Measurements from ENCODE around the gene PHACTR1. TPM values are rescaled to one million over a fixed set of nuclear protein-coding genes. Genes with fewer than 3 reads are reported as not detected.

Gene PHACTR1
- total and polyA plus RNA-seq, 12 donors = 0.77 to 16.0 (median 3.5) TPM

- intact Hi-C loops (cut with DNase I) = no loop called here
- Histone ChIP-seq H3K36me3 (replicated peaks in 1 of 2) (peaks cover 0 to 6% of the 10 kb centered on the region in 2 donors), H3K27ac (peak overlapping the region in 4 of 5 donors; percentile 85 to 93 (median 88)), H3K4me3 (peak overlapping the region; percentile 52 to 99 (median 79)), H3K9me3 (replicated peaks in 1 of 3) (no peaks in the 10 kb centered on the region), H3K4me1 (replicated peaks in 1 of 2) (peaks cover 0 to 14% of the 10 kb centered on the region in 2 donors), H3K27me3 (no peaks in the 10 kb centered on the region)
- 0 to 3% (median 0%) methylated on average over 10 of the region's 10 CpGs for WGBS, 4 donors
- TF ChIP-seq CTCF (IDR thresholded peaks at IDR 0.05) = no peak
- TF ChIP-seq POLR2A (IDR thresholded peaks at IDR 0.05) = no peak
- no peak for DNase-seq
Observed at GRCh38 chr6:13327691-13328075, 611.1 kb downstream of the PHACTR1 start.

- 0 to 1% (median 0%) methylated on average over 12 to 63 of the region's 63 CpGs for WGBS, 4 donors
- peak within 1 kb of the TSS; percentile 62 to 93 (median 86) for H3K27ac ChIP-seq
- peak within 1 kb of the TSS; percentile 52 to 99 (median 79) for H3K4me3 ChIP-seq
- peak; percentile 91 to 97 (median 93) for DNase-seq
- intact Hi-C loops (cut with DNase I) = no loop called here
- no peaks in the 10 kb centered on the region for H3K27me3 ChIP-seq
- no peaks in the 10 kb centered on the region for H3K9me3 ChIP-seq (replicated peaks in 1 of 3)
- H3K4me1 ChIP-seq (replicated peaks in 1 of 2) = peaks cover 0 to 14% of the 10 kb centered on the region in 2 donors
- peaks cover 0 to 6% of the 10 kb centered on the region in 2 donors for H3K36me3 ChIP-seq (replicated peaks in 1 of 2)
- TF ChIP-seq CTCF (IDR thresholded peaks at IDR 0.05) = peak in 5 of 6 experiments; percentile 8 to 49 (median 27)
- peak; percentile 81 to 87 for TF ChIP-seq POLR2A (IDR thresholded peaks at IDR 0.05)
Observed at GRCh38 chr6:13328076-13328874, 611.7 kb downstream of the PHACTR1 start, which contains the start of gene TBC1D7. Gene TBC1D7 (minus strand): TSS chr6:13328537. CDS start chr6:13326898, 1,639 bp downstream.

GRCh38 chr6:13328875-13329183 lies 612.3 kb downstream of the PHACTR1 start:
- 2 to 6% (median 4%) methylated on average over 2 of the region's 2 CpGs for WGBS, 4 donors
- H3K4me1 ChIP-seq (replicated peaks in 1 of 2) = peaks cover 0 to 14% of the 10 kb centered on the region in 2 donors
- DNase-seq = no peak
- H3K36me3 ChIP-seq (replicated peaks in 1 of 2) = peaks cover 0 to 6% of the 10 kb centered on the region in 2 donors
- no peaks in the 10 kb centered on the region for H3K27me3 ChIP-seq
- peak overlapping the region; percentile 52 to 99 (median 67) for H3K4me3 ChIP-seq
- intact Hi-C loops (cut with DNase I) = no loop called here
- peak overlapping the region; percentile 42 to 93 (median 86) for H3K27ac ChIP-seq
- H3K9me3 ChIP-seq (replicated peaks in 1 of 3) = no peaks in the 10 kb centered on the region
- TF ChIP-seq POLR2A (IDR thresholded peaks at IDR 0.05) (no peak), CTCF (IDR thresholded peaks at IDR 0.05) (no peak)

GRCh38 chr6:13331516-13332348 lies 615.2 kb downstream of the PHACTR1 start:
- TF ChIP-seq CTCF (IDR thresholded peaks at IDR 0.05) (peak; percentile 55 to 73 (median 62)), POLR2A (IDR thresholded peaks at IDR 0.05) (no peak)
- no peaks in the 10 kb centered on the region for H3K9me3 ChIP-seq (replicated peaks in 1 of 3)
- intact Hi-C loops (cut with DNase I) = loop anchor here (5.0 to 10.0 kb wide), 2 partner anchors 419 to 733 kb away; no protein-coding TSS in a partner anchor
- no peak overlapping the region for H3K4me3 ChIP-seq
- H3K27ac ChIP-seq = no peak overlapping the region
- H3K36me3 ChIP-seq (replicated peaks in 1 of 2) = no peaks in the 10 kb centered on the region
- 47 to 53% (median 50%) methylated on average over 13 of the region's 13 CpGs for WGBS, 4 donors
- no peaks in the 10 kb centered on the region for H3K27me3 ChIP-seq
- H3K4me1 ChIP-seq (replicated peaks in 1 of 2) = peaks cover 0 to 14% of the 10 kb centered on the region in 2 donors
- no peak for DNase-seq
